ENCODE results near the gene CLSTN2.
A peak's percentile ranks its signal among the peaks of the same experiment; 100 is the strongest.

CLSTN2 gene

DNA sequence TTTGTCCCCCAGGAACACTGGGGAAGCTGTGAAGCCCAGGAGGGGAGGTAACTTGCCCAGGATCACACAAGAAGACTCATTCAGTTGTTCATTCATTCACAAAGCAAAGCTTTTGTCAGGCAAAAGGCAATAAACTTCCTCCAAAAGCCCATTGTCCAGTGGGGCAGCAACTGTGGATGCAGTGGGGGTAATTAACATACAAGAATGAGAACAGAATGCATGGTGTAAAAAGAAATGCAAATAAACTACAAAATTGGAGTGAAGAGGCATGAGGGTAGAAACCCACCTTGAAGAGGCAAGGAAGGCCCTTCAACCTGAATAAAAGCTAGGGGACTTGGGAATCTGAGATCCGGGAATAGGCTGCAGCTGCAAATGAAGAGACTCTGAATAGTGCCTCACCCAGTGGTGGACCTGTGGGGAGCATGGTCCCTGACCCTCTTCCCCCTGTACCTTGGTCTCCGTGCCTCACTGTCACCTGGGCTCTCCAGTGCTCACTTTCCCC lies 363.6 kb downstream of the CLSTN2 start:
- no peak for DNase-seq

DNA sequence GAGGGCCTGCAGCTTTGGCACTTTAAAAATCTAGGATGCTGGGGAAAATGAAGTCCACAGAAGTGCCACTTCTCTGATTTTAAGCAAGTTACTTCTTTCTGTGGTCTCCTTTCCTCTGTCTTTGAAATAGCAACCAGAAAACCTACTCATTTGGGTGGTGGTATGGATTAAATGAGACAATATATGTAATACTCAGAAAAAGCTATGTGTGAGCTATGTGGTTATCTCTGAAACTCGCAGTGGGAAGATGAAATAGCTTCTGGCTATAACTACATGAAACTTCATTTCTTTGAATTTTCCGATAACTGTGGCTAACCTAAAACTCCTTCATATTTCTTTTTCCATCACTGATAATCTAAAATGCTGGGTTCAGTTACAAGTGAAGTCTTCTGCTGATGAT lies 368.9 kb downstream of the CLSTN2 start:
- DNase-seq, result no peak

DNA sequence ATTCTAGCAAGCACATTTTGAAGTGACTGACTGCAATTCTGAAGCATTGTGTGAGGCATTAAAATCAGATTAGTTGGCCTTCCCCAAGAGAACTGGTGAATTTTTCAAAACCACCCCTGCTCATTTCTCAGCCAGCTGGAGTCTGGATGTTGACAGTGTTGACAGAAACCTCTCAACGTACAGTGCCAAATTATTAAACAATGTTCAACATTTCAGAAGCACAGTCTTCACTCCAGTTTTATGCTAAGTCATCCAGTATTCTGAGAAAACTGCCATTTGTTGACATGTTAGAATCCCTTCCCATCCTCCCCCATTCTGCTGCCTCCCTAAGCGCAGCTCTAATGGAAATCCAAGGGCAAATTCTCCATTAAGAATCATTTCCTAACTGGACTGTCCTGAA lies 373.6 kb downstream of the CLSTN2 start:
- DNase-seq, result no peak

DNA sequence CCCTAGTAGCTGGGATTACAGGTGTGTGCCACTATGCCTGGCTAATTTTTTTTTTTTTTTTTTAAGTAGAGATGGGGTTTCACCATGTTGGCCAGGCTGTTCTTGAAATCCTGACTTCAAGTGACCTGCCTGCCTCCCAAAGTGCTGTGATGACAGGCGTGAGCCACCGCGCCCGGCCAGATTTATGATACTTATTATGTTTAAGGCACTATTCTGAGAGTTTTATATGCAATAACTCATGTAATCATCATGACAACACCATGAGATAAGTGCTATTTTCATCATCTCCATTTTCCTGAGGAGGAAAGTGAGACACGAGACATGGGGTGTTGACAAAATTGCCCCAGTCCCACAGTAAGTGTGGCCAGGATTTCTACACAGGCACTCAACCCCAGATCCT lies 376.4 kb downstream of the CLSTN2 start:
- no peak for DNase-seq

DNA sequence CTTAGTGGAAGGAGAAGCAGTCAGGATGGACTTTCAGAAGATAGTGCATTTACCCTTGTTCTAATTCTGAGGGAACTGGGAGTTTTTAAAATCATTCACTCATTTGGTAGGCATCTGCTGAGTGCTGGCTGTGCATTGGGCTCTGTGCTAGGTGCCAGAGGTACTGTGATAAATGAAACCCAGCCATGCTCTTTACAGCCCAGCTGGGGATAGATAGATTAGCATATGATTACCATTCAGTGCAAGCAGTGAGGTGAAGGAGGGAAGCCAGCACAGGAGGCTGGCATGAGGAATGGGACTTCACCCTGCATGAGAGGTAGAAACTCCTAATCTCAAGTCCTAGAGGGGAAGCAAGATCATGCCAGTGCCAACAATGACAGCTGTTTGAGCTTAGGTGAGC lies 381.0 kb downstream of the CLSTN2 start:
- peak; percentile 32 for DNase-seq

DNA sequence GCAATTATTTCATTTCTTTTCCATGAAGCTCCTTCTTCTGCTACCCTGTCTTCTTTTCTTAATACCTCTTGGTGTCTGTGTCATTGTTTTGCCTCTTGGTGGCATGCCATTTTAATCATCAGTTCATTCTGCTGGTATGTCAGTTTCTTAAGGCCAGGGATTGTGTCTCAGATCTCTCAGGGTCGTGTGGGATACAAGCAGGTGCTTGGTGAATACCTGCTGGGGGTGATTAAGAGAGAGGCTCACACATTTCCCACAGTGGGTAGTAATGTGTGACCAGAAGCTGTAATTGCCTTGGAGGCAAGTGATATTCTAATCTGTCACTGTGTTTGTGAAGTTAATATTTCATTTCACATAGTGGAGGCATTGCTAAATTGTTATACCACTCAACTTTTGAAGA lies 381.5 kb downstream of the CLSTN2 start:
- DNase-seq, result no peak

DNA sequence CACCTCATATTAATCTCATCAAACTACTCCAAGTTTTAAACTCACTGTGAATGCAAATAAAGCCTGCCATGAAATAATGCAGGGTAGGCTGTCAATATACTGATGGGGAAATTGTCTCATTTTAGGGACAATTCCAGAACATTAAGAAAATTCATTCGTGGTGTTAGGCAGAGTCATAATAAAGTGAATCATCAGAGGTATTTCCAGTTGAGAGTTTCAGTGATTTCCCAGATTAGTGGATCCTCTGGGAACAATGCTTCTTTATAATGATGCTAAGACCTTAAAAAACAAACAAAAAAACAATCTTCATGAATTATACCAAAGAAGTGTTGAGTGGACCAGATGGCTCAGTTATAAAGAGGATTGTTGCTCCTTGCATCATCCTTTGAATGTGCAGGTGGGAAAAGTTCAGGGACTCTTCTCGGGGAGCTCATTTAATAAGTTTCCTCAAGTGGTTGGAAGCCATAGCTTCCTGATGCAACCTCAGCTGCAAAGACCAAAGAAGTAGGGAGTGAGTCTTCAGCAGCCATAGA lies 381.9 kb downstream of the CLSTN2 start:
- no peak for DNase-seq

DNA sequence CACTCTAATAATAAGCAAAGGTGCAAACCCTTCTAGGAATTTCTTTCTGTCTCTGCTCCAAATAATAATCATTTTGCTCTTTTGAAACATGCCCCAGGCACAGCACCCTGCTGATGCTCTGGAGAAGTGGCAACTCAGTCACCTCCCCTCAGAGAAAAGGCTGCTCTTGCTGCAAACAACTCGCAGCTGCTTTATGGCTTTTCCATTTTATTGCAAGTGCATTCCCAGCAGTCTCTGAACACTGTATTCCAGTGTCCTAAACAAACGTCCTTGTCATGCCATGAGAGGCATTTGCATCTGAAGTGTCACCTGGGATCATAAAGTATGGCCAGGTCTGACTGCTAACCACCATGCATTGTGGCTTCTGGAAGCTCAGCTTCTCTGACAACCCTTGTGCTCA lies 384.8 kb downstream of the CLSTN2 start:
- DNase-seq, result no peak

DNA sequence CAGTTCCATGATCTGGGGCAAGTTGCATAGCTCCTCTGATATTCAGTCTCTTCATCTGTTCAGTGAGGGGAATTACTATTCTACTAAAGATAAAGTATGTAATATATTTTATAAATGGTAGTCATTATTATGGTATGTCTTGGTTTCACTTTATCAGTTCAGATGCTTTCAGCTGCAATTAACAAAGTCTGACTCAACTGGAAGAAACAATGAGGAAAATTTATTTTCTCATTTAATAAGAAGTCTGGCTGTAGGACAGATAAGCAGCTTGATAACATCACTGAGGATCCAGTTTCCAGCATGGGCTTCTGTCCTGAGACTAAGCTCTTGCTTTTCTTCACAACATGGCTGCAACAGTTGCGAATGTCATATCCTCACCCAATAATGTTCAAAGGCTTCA lies 388.6 kb downstream of the CLSTN2 start:
- no peak for DNase-seq

DNA sequence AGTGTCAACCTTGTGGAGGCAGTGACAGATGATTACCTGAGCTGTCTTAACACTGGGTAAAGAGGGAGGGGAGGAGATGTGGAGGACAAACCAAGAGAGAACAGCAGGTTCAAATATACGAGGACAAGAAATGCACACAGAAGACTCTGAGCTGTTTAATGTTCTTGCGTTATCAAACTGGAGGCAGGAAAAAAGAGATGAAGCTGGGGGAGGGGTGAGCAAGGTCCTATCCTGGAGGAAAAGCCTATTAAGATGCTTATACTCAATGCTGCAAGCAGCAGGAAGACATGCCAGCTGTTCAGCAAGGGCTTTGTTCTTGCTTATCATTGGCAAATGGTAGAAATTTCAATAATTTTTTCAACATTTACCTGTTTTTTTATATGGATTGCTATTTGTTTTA lies 397.1 kb downstream of the CLSTN2 start:
- peak; percentile 25 for DNase-seq

DNA sequence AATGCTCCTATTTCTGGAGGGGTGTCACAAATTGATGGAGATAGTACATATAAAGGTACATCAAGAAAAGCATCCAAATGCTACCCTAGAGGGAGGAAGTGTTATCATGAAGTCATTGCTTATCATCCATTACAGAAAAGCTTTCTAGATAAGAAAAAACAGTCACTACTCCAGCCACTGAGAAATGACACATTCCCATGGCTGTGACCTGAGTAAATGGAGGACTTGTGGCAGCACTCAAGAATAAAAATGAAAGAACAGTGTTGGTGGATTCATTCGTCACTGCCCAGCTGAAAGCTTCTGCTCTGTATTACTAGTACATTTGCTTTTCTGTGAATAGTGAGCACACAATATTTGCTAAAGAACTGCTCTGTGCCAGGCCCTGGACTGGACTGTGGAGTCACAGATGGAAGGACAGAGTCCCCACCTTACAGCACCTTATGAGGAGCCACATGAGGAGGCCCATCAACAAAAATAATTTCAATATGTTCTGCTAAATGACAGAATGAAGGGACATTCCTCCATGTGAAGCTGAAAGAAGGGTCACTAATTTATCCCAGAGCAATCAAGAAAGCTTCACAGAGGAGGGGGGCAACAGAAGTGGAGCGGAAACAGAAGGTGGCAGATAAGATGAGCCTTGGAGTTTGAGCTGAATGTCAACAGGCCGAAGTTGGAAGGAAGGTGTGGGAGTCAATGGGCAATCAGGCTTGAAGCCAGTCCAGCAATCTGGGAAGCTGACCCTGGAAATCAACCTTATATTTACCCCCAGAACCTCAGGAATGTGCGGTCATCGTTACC lies 399.3 kb downstream of the CLSTN2 start:
- DNase-seq, result no peak

DNA sequence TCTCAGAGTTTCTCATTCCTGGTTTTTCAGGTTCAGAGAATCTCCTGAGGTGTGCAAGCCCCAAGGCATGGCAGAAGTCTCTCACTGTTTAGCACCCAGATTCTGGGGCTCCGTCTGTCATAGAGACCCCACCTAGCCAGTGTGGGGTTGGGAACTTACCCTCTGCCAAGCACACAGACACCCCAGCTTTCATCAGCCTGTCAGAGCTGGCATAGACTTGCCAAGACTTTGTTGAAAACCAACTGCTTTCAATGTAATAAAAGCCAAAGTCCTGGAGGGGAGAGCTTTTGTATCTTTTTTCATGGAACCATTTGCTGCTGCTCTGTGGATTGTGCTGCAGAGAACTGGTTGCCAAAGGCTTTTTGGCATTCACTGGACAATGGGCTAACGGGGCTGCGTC lies 401.5 kb downstream of the CLSTN2 start:
- no peak for DNase-seq

DNA sequence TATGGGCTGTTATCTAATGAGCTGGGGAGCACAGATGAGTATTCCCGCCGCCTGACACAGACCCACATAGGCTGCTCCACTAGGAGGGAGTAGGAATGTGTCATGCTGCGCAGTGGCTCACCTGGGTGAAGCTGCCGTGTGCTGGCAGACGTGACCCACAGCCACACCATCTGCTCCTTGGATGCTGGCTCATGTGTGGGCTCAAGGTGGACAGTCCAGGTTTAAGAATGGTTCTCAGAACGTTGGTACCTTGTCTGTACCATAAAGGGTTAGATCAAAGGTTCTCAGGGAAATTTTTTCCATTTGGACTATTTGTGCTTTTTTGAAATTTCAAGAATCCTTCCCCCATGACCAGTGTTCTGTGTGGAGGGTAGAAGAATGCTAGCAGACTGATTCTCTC lies 403.9 kb downstream of the CLSTN2 start:
- DNase-seq, result no peak

DNA sequence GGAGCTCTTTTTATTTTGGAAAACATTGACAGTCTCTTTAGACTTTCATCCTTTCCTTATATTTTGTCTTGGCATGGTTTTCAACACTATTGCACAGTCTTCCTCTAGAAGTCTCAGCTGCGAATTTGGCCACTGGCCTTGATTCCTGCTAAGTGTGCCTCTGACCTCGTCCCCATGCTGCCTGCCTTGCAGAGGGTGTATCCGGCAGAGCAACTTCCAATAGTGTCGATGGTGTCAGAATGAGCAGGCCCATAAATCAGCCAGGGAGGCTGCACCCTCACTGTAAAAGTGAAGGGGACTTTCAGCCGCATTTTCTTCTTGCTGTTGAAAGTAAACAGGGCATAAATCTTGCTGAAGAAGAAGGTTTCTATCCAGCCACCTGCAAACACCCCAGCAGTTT lies 406.2 kb downstream of the CLSTN2 start:
- peak; percentile 69 for DNase-seq

DNA sequence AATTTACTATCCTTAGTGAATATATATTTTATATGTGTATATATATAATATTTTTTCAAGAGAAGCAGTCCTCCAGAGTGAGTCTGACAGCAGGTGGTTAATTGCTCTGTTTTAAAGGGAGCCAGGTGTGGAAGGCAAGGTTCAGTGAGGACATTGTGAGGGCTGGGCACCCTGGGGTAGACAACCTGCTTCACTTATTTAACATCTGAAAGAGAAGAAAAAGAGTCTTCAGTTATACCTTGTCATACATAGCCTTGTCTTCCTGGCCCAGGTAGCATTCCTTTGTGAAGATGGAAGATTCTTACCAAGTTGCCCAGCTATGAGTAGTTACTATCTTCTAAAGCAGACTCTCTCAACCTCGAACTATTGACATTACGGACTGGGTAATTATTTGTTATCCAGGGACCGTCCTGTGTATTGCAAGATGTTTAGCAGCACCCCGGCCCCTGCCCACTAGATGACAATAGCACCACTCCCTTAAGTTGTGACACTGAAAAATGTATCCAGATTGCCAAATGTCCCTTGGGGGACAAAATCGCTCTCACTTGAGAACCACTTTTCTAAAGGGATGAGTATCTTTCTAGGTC lies 406.9 kb downstream of the CLSTN2 start:
- peak; percentile 92 for DNase-seq

DNA sequence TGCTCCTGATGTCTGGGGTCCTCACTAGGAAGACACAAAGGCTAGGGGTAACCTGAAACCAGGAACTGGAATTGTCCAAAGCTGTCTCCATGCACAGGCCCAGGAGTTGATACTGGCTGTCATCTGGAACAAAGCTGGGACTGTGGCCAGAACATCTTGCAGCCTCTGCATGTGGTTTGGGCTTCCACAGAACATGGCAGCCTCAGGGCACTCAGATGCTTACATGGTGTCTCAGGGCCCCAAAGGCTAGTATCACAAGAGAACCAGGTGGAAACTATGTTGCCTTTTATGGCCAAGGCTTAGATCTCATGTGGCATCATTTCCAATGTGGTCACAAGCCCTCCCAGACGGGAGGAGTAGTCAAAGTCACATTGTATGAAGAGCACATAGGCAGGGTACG lies 407.7 kb downstream of the CLSTN2 start:
- peak; percentile 71 for DNase-seq

DNA sequence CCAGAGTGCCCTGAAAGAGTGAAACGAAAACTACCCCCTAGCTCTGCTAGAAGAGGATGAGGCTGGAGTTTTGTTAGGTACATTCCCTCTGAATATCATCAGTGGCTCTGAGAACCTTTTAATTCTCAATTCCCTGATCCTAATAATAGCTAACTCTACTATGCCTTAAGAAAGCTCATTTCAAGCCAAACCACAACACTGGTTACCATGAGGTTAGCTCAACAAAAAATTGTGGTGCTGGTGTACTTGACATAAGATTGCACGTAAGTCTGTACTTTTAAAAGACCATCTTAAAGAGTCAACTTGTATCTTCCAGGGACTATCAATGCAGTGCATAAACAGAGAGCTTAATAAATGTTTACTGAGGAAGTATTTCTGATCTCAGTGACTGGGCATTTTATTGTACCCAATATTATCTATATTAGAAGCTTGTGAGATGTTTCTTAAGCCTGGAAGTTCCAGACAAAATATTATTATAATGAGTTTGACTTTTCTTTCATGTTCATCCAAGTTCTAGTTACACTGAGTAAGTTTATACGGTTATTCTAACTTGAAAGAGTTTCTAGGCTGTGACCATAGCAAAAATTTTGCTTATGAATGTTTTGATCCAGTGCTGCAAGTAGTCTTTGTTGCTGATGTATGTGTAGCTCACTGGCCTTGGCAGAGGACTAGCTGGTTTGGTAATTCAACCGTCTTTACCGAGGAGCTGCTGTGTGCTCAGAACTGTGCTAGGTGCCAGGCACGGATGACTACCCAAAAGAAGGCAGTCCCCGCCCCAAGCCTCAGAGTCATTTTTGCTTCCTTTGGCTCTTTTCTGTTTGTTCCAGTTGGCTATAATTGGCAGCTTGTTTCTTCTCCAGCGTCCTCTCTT lies 408.5 kb downstream of the CLSTN2 start:
- no peak for DNase-seq

DNA sequence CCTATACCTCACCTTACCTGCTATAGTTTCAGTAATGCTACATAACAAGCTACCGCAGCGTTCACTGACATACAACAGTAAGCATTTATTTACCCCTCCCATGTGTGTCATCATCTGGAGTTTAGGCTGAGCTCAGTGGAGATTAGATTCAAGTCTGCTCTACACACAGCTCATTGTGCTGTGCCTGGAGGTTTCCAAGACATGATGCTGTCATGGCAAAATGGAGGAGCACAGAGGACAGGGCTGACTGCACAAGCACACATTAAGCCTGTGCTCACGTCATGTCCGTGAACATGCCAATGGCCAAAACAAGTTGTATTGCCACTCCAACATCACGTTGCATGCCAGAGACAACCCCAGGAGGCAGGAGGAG lies 409.1 kb downstream of the CLSTN2 start:
- DNase-seq, result no peak

DNA sequence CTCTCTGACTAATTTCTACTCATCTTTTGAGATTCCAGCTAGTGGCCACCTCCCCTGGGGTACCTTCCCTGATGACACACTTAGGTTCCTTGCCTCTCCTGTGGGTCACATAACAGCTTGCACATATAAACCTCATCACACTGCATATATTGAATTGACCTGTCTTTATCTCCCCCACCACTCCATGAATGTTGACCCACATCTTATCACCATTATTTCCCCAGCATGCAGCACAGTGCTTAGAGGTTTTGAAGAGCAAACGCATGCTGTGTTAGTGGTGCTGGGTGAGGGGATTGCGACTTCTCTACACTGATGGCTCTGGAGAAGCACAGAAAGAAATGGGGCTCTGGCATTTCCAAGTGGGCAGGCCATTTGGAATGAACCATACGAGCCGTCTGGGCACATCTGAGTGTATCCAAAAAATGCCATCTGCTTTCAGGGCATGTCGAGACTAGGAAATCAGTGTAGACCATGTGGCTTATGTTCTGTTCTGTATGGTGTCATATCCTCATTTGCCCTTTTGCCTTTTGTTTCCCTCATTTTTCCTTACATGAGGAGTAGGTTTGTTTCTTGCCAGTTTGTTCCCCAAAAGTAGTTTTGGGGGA lies 409.7 kb downstream of the CLSTN2 start:
- peak; percentile 96 for DNase-seq

DNA sequence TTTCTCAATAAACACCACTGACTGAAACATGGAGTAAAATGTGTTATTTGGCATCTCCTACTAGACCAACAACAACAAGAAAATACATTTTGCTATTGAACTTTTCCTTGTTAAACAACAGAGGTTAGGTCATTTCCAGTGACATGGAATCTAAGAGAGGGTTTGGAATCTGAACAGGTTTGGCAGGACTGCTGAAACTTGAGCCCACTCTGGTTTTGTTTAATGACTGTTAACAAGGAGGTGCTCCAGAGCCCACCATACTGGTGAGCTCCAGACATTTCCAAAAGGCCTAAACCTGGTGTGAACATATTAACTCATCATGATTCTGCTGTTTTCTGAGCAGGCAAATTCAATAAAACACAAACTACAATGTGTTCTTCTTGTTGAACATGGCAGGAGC lies 412.2 kb downstream of the CLSTN2 start:
- DNase-seq, result peak; percentile 69

DNA sequence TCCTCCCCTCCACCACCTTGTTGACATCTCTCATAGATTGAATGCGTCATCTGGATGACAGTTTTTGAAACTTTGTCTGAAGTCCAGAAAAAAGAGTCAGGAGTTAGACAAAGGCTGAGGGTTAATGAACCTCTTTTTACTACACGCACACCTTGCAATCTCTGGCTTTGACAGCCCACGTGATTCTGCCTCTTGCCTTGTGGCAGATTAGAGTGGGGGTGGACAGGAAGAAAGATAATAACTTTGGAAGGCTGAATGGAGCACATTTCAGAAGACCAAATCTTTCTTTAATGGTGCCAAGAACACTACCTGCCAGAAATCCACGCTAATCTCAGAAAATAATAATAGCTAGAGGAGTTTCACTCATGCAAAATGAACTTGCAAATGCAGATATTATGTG lies 415.0 kb downstream of the CLSTN2 start:
- no peak for DNase-seq

DNA sequence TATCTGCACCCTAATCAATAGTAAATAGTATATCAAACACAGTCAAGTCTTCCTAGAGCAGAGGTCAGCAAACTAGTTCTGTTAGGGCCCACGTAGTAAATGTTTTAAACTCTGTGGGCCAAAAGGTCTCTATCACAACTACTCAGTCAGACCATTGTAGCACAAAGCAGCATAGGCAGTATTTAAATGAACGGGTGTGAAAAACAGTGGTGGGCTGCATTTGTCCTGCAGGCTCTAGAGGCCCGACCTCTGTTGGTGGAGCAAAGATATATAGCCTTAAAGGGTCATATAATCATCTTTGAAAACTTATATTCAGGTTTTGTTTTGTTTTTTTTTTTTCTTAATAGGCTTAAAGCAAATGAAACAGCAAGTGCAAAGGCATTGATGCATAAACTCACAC lies 416.5 kb downstream of the CLSTN2 start:
- DNase-seq, result no peak

DNA sequence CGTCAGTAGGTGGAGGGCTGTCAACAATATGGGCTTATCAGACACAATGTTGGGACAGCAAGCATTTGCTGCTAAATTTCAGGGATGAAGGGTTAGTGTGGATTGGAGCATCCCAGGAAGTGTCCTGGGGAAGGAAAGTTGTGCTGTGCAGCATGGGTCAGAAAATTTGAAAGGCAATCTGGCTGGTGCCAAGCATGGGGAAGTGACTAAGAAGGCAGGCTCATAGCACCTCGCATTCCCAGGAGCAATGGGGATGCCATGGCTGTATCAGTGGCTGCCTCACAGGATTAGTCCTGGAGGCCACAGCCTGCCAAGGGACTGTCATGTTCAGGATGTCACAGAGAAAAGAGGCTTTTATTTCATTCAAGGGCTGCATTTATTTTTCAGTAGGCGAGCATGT lies 420.5 kb downstream of the CLSTN2 start:
- no peak for DNase-seq
